GM12875 (cell line): Measurements from ENCODE around the gene PLCG2.

Experiments
- H3K4me3 ChIP-seq: one replicate; pipeline ENCODE4 v1.5.1; 2011; ENCODE audit warnings: low read depth, low read length, control low read depth
- TF ChIP-seq, protein P1 (sequence below): IDR thresholded peaks from 2 replicates; pipeline ENCODE4 v1.5.1; 2011; ENCODE audit warnings: low read depth, mild to moderate bottlenecking, control low read depth, inconsistent platforms, low read length, moderate library complexity, borderline replicate concordance; ENCODE audit not compliant: insufficient read depth

Gene PLCG2

GRCh38 chr16:81790830-81791435, 11.8 kb downstream of the PLCG2 start:
- TF ChIP-seq, protein P1, sequence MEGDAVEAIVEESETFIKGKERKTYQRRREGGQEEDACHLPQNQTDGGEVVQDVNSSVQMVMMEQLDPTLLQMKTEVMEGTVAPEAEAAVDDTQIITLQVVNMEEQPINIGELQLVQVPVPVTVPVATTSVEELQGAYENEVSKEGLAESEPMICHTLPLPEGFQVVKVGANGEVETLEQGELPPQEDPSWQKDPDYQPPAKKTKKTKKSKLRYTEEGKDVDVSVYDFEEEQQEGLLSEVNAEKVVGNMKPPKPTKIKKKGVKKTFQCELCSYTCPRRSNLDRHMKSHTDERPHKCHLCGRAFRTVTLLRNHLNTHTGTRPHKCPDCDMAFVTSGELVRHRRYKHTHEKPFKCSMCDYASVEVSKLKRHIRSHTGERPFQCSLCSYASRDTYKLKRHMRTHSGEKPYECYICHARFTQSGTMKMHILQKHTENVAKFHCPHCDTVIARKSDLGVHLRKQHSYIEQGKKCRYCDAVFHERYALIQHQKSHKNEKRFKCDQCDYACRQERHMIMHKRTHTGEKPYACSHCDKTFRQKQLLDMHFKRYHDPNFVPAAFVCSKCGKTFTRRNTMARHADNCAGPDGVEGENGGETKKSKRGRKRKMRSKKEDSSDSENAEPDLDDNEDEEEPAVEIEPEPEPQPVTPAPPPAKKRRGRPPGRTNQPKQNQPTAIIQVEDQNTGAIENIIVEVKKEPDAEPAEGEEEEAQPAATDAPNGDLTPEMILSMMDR = no peak
- no peak overlapping the region for H3K4me3 ChIP-seq

GRCh38 chr16:81792828-81793227, 13.7 kb downstream of the PLCG2 start:
- TF ChIP-seq, protein P1 = no peak

DNA sequence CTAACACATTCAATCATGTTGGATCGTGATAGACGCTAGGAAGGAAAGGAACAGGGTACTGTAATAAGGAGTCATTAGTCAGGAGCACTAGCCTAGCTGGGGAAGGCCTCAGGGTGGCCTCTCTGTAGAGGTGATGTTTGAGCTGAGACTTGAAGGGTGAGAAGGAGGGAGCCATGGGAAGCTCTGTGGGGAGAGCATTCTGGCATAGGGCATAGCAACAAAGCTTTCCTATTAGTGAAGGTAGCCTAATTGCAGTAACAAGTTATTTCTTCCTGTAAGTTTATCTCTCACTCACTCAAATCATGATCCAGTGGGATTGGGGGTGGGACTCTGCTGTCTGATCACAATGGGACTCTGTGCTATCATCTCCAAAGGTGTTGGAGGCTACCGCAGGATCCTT, 16.1 kb downstream of the PLCG2 start:
- no peak overlapping the region for H3K4me3 ChIP-seq
- TF ChIP-seq, protein P1 = no peak

More at GRCh38 chr16:81792828-81793227, 13.7 kb downstream of the PLCG2 start:
- no peak overlapping the region for H3K4me3 ChIP-seq

GRCh38 chr16:81796035-81796434, 16.9 kb downstream of the PLCG2 start:
- no peak overlapping the region for H3K4me3 ChIP-seq
- TF ChIP-seq, protein P1 = no peak

DNA sequence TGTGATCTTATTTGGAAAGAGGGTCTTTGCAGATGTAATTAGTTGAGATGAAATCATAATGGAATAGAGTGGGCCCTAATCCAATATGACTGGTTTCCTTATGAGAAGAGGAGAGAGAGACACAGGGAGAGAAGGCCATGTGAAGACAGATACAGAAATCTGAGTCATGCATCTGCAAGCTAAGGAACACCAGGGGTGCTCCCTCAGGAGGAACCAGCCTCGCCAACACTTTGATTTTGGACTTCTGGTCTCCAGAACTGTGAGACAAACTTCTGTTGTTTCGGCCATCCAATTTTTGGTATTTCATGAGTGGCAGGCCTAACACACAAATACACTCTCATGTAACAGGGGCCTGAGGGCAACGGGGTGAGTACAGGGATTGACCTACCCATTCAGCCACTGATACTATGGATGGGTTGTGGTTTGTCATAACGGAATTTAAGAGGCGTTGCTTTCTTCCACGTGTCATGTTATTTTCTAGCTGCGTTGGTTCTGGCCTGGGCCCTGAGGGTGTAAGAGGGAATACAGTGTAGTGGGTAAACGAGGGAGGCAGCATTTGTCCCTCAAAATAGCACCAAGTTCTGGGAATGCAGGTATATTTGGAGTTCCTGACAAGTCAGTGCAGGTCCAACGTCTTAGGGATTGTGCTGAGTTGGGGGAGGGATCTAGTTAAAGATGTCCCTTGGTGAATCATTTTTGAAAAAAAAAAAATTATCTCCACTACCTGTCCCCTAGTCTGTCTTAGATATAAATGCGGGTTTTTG, 17.7 kb downstream of the PLCG2 start:
- H3K4me3 ChIP-seq = no peak overlapping the region
- TF ChIP-seq, protein P1 = no peak

- no peak overlapping the region for H3K4me3 ChIP-seq
- TF ChIP-seq, protein P1 = no peak
These were observed 18.4 kb downstream of the PLCG2 start for GRCh38 chr16:81797443-81797842.

DNA sequence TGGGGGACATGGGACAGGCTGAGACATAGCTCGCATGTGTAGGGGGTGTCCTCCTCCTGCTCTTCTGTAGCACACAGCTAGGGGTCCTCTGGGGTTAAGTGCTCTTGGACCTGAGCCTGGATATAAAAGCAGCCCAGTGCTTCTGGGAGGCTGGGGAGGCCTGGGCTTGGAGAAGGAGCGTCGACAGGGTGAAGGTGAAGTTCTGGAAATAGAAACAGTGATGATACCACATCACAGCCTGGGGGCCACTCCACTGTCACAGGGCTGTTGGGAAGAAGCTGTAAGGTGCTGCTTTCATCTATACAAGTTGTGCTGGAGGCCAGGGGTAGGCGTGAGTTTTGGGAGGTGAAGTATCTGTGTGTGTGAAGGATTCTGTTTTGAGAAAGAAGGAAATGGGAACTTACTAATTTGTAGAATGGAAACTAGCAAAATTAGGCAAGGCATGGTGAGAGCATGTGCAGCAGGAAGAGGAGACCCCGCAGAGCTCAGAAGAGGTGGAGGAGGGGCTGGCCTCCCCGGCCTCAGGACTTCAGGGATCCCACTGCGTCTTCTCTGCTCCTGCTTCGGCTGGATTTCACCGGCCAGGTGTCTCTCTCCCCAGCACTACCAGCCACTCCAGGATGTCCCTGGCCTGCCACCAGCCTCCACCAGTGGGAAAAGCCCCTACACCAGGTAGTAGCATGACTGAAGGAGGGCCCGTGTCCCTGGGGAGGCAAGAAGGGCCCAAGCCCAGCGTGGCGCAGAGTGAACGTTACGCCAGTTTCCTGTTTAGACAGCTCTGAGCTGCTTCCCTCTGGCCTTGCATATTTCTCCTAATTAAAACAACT, 19.4 kb downstream of the PLCG2 start:
- peak overlapping the region; percentile 36 for H3K4me3 ChIP-seq

More for the DNA sequence above, 19.4 kb downstream of the PLCG2 start:
- TF ChIP-seq, protein P1 = peak; percentile 36; the same call in 1 of the 2 replicates
